K562 (cell line): ENCODE results near the gene SUSD3. TPM values are rescaled to one million over a fixed set of nuclear protein-coding genes. Genes with fewer than 3 reads are reported as not detected.
A peak's percentile ranks its signal among the peaks of the same experiment; 100 is the strongest.

Experiments
- ATF1 ChIP-seq, 2 experiments: fragments of 450-650 bp in 1 of 2; IDR thresholded peaks; 2 replicates each; pipeline ENCODE4 v1.6.1; 2016; ENCODE audit warnings: missing compliant biosample characterization in 1 of 2, missing genetic modification characterization in 1 of 2
- DPF2 ChIP-seq: fragments of 450-650 bp; IDR thresholded peaks from 2 replicates; pipeline ENCODE4 v1.6.1; 2016
- GABPB1 ChIP-seq: sonication (generic); formaldehyde crosslinking; IDR thresholded peaks from 2 replicates; pipeline ENCODE4 v1.8.0; 2022; ENCODE audit warnings: mild to moderate bottlenecking, missing genetic modification reagents
- HLTF ChIP-seq: fragments of 450-650 bp; IDR thresholded peaks from 2 replicates; pipeline ENCODE4 v1.6.1; 2016
- NR2F6 ChIP-seq: fragments of 450-650 bp; formaldehyde crosslinking; IDR thresholded peaks from 2 replicates; pipeline ENCODE4 v1.4.0; 2020; ENCODE audit warnings: mild to moderate bottlenecking
- SRSF9 ChIP-seq: fragments of 200-400 bp; formaldehyde crosslinking; IDR thresholded peaks from 2 replicates; pipeline ENCODE4 v1.6.1; 2017; ENCODE audit warnings: low read depth, low read length, borderline replicate concordance
- ZC3H4 ChIP-seq: sonication (generic); formaldehyde crosslinking; IDR thresholded peaks from 2 replicates; pipeline ENCODE4 v1.9.0; 2021; ENCODE audit warnings: missing genetic modification reagents, borderline replicate concordance
- ZNF507 ChIP-seq: conservative IDR thresholded peaks from 2 replicates; pipeline ENCODE4 v1.6.1; 2017; ENCODE audit warnings: missing genetic modification characterization, missing compliant biosample characterization
- polyA plus RNA-seq, 8 experiments: library from polyadenylated mRNA; depleted of rRNA in 4 of 8; stranded (reverse) in 5 of 8; unstranded in 3 of 8; fragments of >200 nt; fragmentation: Nextera tagmentation in 2 of 8; fragmentation: Illumina TruSeq in 1 of 8; extraction: Ambion mirVana in 2 of 8; extraction: Trizol in 1 of 8; gene quantifications; 2 replicates each; pipeline versions ENCODE4 v1.2.1 to v1.2.3, GENCODE V29; 2011 to 2014; ENCODE audit warnings: inconsistent platforms in 1 of 8, missing spikeins in 1 of 8
- total RNA-seq, 7 experiments: library from RNA; depleted of rRNA in 6 of 7; stranded (reverse); fragments of >200 nt in 6 of 7; fragmentation: Illumina TruSeq in 2 of 7; extraction: Trizol in 2 of 7; gene quantifications; 2 replicates each; pipeline versions ENCODE4 v1.2.1 to v1.2.3, GENCODE V29; 2011 to 2021; ENCODE audit warnings: low replicate concordance in 1 of 7
- TF ChIP-seq, protein P1 (sequence below): fragments of 250-450 bp; sonication (Bioruptor Pico); IDR thresholded peaks from 2 replicates; pipeline ENCODE4 v1.8.0; 2021; ENCODE audit warnings: mild to moderate bottlenecking, moderate library complexity
- TF ChIP-seq, protein P2 (sequence below): fragments of 450-650 bp; formaldehyde crosslinking; conservative IDR thresholded peaks from 2 replicates; pipeline ENCODE4 v1.4.0; 2022; ENCODE audit warnings: mild to moderate bottlenecking, missing genetic modification characterization
- TF ChIP-seq, protein P3 (sequence below): fragments of 450-650 bp; IDR thresholded peaks from 2 replicates; pipeline ENCODE4 v1.6.1; 2017; ENCODE audit warnings: antibody characterized with exemption, mild to moderate bottlenecking
- TF ChIP-seq, protein P4 (sequence below): IDR thresholded peaks from 3 replicates; pipeline ENCODE4 v1.6.1; 2011; ENCODE audit warnings: borderline replicate concordance, mild to moderate bottlenecking; ENCODE audit not compliant: insufficient read length, insufficient read depth
- TF ChIP-seq, protein P5 (sequence below): sonication (generic); formaldehyde crosslinking; IDR thresholded peaks from 2 replicates; pipeline ENCODE4 v1.8.0; 2022; ENCODE audit warnings: mild to moderate bottlenecking, missing genetic modification reagents

The SUSD3 gene
- total and polyA plus RNA-seq, 9 of the 15 experiments (the other 6 are each of a cell fraction or from before 2014, with no cell fraction given), result 1.3 to 21.7 (median 11.4) TPM

DNA sequence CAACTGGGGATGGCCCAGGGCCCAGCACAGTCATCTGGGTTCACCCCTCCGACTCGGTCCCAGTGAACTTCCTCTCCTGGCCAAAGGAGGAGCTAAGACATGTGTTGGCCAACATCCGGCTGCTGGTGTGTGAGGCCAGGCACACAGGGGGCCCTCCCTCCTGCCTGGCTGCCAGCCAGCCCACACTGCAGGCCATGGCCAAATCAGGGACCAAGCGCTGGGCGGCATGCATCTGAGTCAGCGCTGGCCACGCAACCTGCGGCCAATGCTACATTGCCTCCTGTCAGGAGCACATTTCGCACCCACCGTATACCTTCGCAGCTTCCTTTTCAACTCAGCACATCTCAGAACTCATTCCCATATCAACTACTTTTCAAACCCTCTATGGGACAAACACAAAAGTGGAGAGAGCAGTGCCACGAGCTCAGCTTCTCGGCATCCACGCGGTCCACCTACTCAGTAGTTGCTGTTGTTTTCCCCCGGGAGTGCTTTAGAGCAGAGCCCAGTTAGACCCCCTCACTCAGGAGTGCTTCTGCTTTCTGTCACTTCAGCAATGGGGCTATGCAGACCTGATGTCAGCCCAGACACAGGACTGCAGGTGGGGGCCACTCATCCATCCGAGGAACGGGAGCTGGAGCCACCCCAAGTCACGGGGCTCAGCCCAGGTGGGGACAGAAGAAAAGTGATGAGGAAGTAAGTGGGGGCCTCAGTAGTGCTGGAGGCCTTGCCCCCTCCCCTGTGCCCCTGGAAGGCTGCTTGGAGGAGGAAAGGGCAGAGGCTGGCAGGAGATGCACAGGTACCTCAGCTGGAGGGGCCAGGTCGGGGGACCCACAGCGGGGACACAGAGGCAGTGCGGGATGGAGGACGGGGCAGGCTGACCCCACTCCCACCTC is 61.7 kb downstream of the SUSD3 start (continued):
- TF ChIP-seq, protein P1, sequence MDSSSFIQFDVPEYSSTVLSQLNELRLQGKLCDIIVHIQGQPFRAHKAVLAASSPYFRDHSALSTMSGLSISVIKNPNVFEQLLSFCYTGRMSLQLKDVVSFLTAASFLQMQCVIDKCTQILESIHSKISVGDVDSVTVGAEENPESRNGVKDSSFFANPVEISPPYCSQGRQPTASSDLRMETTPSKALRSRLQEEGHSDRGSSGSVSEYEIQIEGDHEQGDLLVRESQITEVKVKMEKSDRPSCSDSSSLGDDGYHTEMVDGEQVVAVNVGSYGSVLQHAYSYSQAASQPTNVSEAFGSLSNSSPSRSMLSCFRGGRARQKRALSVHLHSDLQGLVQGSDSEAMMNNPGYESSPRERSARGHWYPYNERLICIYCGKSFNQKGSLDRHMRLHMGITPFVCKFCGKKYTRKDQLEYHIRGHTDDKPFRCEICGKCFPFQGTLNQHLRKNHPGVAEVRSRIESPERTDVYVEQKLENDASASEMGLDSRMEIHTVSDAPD (CRISPR knock-in tag), result no peak
- TF ChIP-seq, protein P2, sequence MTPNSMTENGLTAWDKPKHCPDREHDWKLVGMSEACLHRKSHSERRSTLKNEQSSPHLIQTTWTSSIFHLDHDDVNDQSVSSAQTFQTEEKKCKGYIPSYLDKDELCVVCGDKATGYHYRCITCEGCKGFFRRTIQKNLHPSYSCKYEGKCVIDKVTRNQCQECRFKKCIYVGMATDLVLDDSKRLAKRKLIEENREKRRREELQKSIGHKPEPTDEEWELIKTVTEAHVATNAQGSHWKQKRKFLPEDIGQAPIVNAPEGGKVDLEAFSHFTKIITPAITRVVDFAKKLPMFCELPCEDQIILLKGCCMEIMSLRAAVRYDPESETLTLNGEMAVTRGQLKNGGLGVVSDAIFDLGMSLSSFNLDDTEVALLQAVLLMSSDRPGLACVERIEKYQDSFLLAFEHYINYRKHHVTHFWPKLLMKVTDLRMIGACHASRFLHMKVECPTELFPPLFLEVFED (CRISPR knock-in tag), result no peak
- TF ChIP-seq ATF1 (CRISPR knock-in tag; IDR thresholded peaks at IDR 0.05) (no peak), ATF1 (tag; IDR thresholded peaks at IDR 0.05) (no peak), DPF2 (peak; percentile 67; the same call in 1 of the 2 replicates), SRSF9 (no peak), ZNF507 (tag) (no peak), NR2F6 (CRISPR knock-in tag) (no peak), ZC3H4 (CRISPR knock-in tag) (no peak), HLTF (no peak), GABPB1 (CRISPR knock-in tag) (peak; percentile 88)
- TF ChIP-seq, protein P3, sequence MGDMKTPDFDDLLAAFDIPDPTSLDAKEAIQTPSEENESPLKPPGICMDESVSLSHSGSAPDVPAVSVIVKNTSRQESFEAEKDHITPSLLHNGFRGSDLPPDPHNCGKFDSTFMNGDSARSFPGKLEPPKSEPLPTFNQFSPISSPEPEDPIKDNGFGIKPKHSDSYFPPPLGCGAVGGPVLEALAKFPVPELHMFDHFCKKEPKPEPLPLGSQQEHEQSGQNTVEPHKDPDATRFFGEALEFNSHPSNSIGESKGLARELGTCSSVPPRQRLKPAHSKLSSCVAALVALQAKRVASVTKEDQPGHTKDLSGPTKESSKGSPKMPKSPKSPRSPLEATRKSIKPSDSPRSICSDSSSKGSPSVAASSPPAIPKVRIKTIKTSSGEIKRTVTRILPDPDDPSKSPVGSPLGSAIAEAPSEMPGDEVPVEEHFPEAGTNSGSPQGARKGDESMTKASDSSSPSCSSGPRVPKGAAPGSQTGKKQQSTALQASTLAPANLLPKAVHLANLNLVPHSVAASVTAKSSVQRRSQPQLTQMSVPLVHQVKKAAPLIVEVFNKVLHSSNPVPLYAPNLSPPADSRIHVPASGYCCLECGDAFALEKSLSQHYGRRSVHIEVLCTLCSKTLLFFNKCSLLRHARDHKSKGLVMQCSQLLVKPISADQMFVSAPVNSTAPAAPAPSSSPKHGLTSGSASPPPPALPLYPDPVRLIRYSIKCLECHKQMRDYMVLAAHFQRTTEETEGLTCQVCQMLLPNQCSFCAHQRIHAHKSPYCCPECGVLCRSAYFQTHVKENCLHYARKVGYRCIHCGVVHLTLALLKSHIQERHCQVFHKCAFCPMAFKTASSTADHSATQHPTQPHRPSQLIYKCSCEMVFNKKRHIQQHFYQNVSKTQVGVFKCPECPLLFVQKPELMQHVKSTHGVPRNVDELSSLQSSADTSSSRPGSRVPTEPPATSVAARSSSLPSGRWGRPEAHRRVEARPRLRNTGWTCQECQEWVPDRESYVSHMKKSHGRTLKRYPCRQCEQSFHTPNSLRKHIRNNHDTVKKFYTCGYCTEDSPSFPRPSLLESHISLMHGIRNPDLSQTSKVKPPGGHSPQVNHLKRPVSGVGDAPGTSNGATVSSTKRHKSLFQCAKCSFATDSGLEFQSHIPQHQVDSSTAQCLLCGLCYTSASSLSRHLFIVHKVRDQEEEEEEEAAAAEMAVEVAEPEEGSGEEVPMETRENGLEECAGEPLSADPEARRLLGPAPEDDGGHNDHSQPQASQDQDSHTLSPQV, result peak; percentile 89
- TF ChIP-seq, protein P4, sequence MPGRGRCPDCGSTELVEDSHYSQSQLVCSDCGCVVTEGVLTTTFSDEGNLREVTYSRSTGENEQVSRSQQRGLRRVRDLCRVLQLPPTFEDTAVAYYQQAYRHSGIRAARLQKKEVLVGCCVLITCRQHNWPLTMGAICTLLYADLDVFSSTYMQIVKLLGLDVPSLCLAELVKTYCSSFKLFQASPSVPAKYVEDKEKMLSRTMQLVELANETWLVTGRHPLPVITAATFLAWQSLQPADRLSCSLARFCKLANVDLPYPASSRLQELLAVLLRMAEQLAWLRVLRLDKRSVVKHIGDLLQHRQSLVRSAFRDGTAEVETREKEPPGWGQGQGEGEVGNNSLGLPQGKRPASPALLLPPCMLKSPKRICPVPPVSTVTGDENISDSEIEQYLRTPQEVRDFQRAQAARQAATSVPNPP, result no peak
- TF ChIP-seq, protein P5, sequence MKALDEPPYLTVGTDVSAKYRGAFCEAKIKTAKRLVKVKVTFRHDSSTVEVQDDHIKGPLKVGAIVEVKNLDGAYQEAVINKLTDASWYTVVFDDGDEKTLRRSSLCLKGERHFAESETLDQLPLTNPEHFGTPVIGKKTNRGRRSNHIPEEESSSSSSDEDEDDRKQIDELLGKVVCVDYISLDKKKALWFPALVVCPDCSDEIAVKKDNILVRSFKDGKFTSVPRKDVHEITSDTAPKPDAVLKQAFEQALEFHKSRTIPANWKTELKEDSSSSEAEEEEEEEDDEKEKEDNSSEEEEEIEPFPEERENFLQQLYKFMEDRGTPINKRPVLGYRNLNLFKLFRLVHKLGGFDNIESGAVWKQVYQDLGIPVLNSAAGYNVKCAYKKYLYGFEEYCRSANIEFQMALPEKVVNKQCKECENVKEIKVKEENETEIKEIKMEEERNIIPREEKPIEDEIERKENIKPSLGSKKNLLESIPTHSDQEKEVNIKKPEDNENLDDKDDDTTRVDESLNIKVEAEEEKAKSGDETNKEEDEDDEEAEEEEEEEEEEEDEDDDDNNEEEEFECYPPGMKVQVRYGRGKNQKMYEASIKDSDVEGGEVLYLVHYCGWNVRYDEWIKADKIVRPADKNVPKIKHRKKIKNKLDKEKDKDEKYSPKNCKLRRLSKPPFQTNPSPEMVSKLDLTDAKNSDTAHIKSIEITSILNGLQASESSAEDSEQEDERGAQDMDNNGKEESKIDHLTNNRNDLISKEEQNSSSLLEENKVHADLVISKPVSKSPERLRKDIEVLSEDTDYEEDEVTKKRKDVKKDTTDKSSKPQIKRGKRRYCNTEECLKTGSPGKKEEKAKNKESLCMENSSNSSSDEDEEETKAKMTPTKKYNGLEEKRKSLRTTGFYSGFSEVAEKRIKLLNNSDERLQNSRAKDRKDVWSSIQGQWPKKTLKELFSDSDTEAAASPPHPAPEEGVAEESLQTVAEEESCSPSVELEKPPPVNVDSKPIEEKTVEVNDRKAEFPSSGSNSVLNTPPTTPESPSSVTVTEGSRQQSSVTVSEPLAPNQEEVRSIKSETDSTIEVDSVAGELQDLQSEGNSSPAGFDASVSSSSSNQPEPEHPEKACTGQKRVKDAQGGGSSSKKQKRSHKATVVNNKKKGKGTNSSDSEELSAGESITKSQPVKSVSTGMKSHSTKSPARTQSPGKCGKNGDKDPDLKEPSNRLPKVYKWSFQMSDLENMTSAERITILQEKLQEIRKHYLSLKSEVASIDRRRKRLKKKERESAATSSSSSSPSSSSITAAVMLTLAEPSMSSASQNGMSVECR (CRISPR knock-in tag), result no peak
